AG20443 (cell line): ENCODE data around the gene NHEJ1.
A peak's percentile ranks its signal among the peaks of the same experiment; 100 is the strongest.

Experiments used
- DNase-seq: peaks from one replicate; pipeline ENCODE4 v3.0.0; 2012; ENCODE audit warnings: low spot score, mixed read lengths

Gene NHEJ1

GRCh38 chr2:219167997-219168396, 7.4 kb upstream of the NHEJ1 start:
- DNase-seq, result no peak

- no peak for DNase-seq
Measured at GRCh38 chr2:219165058-219165911, 4.7 kb upstream of the NHEJ1 start.

GRCh38 chr2:219163156-219163555, 2.5 kb upstream of the NHEJ1 start:
- DNase-seq, result no peak

- no peak for DNase-seq
Measured at GRCh38 chr2:219161097-219161496, 482 bp upstream of the NHEJ1 start.

- DNase-seq, result no peak
Measured at GRCh38 chr2:219159771-219160185, 837 bp downstream of the NHEJ1 start.

GRCh38 chr2:219158586-219158985, 2.0 kb downstream of the NHEJ1 start:
- DNase-seq, result no peak

GRCh38 chr2:219158025-219158424, 2.6 kb downstream of the NHEJ1 start:
- DNase-seq, result no peak

- no peak for DNase-seq
Measured at GRCh38 chr2:219157396-219157795, 3.2 kb downstream of the NHEJ1 start.

GRCh38 chr2:219155054-219155644, 5.5 kb downstream of the NHEJ1 start:
- DNase-seq, result peak; percentile 73

- DNase-seq, result no peak
Measured at GRCh38 chr2:219149667-219150066, 10.9 kb downstream of the NHEJ1 start.

GRCh38 chr2:219142329-219142728, 18.3 kb downstream of the NHEJ1 start:
- peak; percentile 96 for DNase-seq

- no peak for DNase-seq
Measured at GRCh38 chr2:219140722-219141121, 19.9 kb downstream of the NHEJ1 start.

- DNase-seq, result no peak
Measured at GRCh38 chr2:219133976-219134375, 26.6 kb downstream of the NHEJ1 start.

- no peak for DNase-seq
Measured at GRCh38 chr2:219131744-219132143, 28.9 kb downstream of the NHEJ1 start.

GRCh38 chr2:219131327-219131726, 29.3 kb downstream of the NHEJ1 start:
- no peak for DNase-seq

- DNase-seq, result no peak
Measured at GRCh38 chr2:219129589-219129988, 31.0 kb downstream of the NHEJ1 start.

GRCh38 chr2:219128396-219128795, 32.2 kb downstream of the NHEJ1 start:
- DNase-seq, result no peak

- DNase-seq, result no peak
Measured at GRCh38 chr2:219127037-219127635, 33.5 kb downstream of the NHEJ1 start.

GRCh38 chr2:219126555-219126954, 34.1 kb downstream of the NHEJ1 start:
- DNase-seq, result no peak

GRCh38 chr2:219125886-219126270, 34.7 kb downstream of the NHEJ1 start:
- DNase-seq, result no peak

GRCh38 chr2:219125225-219125885, 35.3 kb downstream of the NHEJ1 start:
- DNase-seq, result peak; percentile 83

GRCh38 chr2:219124381-219125110, 36.1 kb downstream of the NHEJ1 start:
- no peak for DNase-seq
